ENCODE measurements around the gene CASK. TPM values are rescaled to one million over a fixed set of nuclear protein-coding genes. Genes with fewer than 3 reads are reported as not detected.

The CASK gene
- total RNA-seq, 2 experiments from 2014 or later: 39.9 to 44.6 TPM

DNA sequence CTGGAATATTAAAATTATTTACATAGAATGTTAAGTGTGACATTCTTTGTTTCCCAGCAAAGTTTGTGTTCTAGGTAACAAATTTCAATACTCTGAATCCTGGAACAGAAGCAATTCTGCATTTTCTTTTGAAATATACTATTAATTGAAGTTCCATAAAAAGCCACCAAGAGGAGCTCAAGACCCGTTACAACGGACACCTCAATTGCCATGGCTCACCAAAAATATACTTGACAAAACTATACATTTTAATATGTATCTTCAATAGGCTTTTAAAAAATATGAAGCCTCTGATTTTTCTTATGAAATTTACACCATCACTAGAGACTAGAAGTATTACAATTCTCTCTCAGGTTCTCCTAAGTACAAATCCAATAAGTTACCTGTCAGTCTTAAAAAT lies 364.8 kb downstream of the CASK start:
- H3K4me1 ChIP-seq (ENCODE audit: insufficient read depth, low read length): peaks cover 22% of the 10 kb centered on the region
- H3K27ac ChIP-seq (ENCODE audit: low read depth in 1 of 2, low read length in 2 of 2): no peak overlapping the region
- H3K4me3 ChIP-seq (ENCODE audit: low read length): no peak overlapping the region
- POLR2A ChIA-PET: interaction anchor here (0.6 to 0.7 kb wide), 2 partner anchors 13 to 163 kb away, joined by 3 read pairs; no protein-coding TSS in a partner anchor
- no peaks in the 10 kb centered on the region for H3K9me3 ChIP-seq (ENCODE audit: control insufficient read depth in 1 of 2, insufficient read depth in 1 of 2, low read length in 2 of 2)
- H3K9me3 Mint-ChIP-seq: no peaks in the 10 kb centered on the region
- no peaks in the 10 kb centered on the region for H3K27me3 Mint-ChIP-seq
- TF ChIP-seq, protein P1, sequence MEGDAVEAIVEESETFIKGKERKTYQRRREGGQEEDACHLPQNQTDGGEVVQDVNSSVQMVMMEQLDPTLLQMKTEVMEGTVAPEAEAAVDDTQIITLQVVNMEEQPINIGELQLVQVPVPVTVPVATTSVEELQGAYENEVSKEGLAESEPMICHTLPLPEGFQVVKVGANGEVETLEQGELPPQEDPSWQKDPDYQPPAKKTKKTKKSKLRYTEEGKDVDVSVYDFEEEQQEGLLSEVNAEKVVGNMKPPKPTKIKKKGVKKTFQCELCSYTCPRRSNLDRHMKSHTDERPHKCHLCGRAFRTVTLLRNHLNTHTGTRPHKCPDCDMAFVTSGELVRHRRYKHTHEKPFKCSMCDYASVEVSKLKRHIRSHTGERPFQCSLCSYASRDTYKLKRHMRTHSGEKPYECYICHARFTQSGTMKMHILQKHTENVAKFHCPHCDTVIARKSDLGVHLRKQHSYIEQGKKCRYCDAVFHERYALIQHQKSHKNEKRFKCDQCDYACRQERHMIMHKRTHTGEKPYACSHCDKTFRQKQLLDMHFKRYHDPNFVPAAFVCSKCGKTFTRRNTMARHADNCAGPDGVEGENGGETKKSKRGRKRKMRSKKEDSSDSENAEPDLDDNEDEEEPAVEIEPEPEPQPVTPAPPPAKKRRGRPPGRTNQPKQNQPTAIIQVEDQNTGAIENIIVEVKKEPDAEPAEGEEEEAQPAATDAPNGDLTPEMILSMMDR (IDR thresholded peaks at IDR 0.05): peak; percentile 36
- no peaks in the 10 kb centered on the region for H3K36me3 ChIP-seq (ENCODE audit: insufficient read depth, low read length)
- no peak overlapping the region for H3K4me3 Mint-ChIP-seq
- H3K27me3 ChIP-seq (ENCODE audit: control insufficient read depth in 1 of 2, insufficient read depth in 2 of 2, low read length in 2 of 2): no peaks in the 10 kb centered on the region
- H3K4me1 Mint-ChIP-seq (ENCODE audit: low read depth): peaks cover 41% of the 10 kb centered on the region
- no peak for ATAC-seq (ENCODE audit: poor library complexity)
- H3K27ac Mint-ChIP-seq: peak overlapping the region; percentile 83
- CTCF ChIA-PET: no interaction called here
- DNase-seq: peak in 4 of 14 experiments; percentile 7 to 45 (median 38)
- H3K36me3 Mint-ChIP-seq (ENCODE audit: low read depth): peaks cover 22% of the 10 kb centered on the region
- intact Hi-C loops (cut with DNase I, micrococcal nuclease): loop anchor here (5.0 to 10.0 kb wide), 3 partner anchors 176 to 1999 kb away; no protein-coding TSS in a partner anchor

DNA sequence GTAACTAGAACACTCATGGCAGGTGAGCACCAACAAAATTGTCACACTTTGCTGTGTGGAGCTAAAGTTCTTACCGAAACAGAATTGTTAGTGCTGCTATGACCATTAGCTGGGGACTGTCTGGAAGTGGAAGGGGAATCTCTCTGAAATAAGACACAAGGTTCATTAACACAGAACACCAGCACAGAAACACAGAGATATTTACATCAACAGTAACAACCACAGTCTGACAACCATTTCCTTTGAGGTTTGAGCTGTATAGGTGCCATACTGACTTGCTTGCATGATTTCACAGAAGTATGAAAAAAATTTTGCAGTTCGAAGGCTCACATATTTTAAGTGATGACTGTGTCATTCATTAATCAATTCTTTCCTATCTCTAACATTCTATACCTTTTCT lies 366.4 kb downstream of the CASK start:
- H3K36me3 ChIP-seq (ENCODE audit: insufficient read depth, low read length): peaks cover 10% of the 10 kb centered on the region
- H3K27me3 Mint-ChIP-seq: no peaks in the 10 kb centered on the region
- peak; percentile 61 for ATAC-seq (ENCODE audit: poor library complexity)
- ChIA-PET POLR2A (no interaction called here), CTCF (no interaction called here)
- H3K4me1 ChIP-seq (ENCODE audit: insufficient read depth, low read length): peaks cover 22% of the 10 kb centered on the region
- H3K4me3 Mint-ChIP-seq: peak overlapping the region; percentile 12
- no peaks in the 10 kb centered on the region for H3K9me3 Mint-ChIP-seq
- no peak overlapping the region for H3K4me3 ChIP-seq (ENCODE audit: low read length)
- TF ChIP-seq, protein P1 (IDR thresholded peaks at IDR 0.05): no peak
- H3K27ac Mint-ChIP-seq: peak overlapping the region; percentile 79
- no peaks in the 10 kb centered on the region for H3K27me3 ChIP-seq (ENCODE audit: control insufficient read depth in 1 of 2, insufficient read depth in 2 of 2, low read length in 2 of 2)
- intact Hi-C loops (cut with DNase I, micrococcal nuclease): loop anchor here (5.0 to 10.0 kb wide), 3 partner anchors 178 to 2000 kb away; no protein-coding TSS in a partner anchor
- peaks cover 33% of the 10 kb centered on the region for H3K36me3 Mint-ChIP-seq (ENCODE audit: low read depth)
- H3K27ac ChIP-seq (ENCODE audit: low read depth in 1 of 2, low read length in 2 of 2): no peak overlapping the region
- peaks cover 41% of the 10 kb centered on the region for H3K4me1 Mint-ChIP-seq (ENCODE audit: low read depth)
- DNase-seq: peak in 3 of 14 experiments; percentile 48 to 67 (median 54)
- H3K9me3 ChIP-seq (ENCODE audit: control insufficient read depth in 1 of 2, insufficient read depth in 1 of 2, low read length in 2 of 2): no peaks in the 10 kb centered on the region

DNA sequence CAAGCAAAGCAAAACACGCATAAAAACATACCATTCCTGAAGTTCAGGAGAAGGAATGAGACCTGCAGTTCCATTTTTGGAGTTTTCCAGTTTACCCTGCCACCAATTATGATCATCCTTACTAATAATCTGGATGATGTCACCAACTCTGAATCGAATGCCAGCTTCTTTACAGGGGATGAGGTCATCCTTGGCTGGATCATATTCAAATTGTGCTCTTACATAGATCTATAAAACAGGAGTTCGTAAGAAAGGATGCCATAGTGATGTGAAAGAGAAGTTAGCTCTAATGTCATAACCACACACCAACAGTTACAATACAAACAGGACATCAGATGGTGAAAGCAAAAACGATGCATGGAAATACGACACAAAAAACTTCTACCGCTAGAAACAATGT lies 369.7 kb downstream of the CASK start:
- ATAC-seq (ENCODE audit: poor library complexity) (no peak), DNase-seq (no peak)
- H3K9me3 Mint-ChIP-seq: no peaks in the 10 kb centered on the region
- H3K27me3 Mint-ChIP-seq: no peaks in the 10 kb centered on the region
- H3K27me3 ChIP-seq (ENCODE audit: control insufficient read depth in 1 of 2, insufficient read depth in 2 of 2, low read length in 2 of 2): no peaks in the 10 kb centered on the region
- no peak overlapping the region for H3K4me3 Mint-ChIP-seq
- ChIA-PET POLR2A (no interaction called here), CTCF (no interaction called here)
- H3K36me3 ChIP-seq (ENCODE audit: insufficient read depth, low read length): peaks cover 14% of the 10 kb centered on the region
- H3K4me3 ChIP-seq (ENCODE audit: low read length): no peak overlapping the region
- H3K9me3 ChIP-seq (ENCODE audit: control insufficient read depth in 1 of 2, insufficient read depth in 1 of 2, low read length in 2 of 2): no peaks in the 10 kb centered on the region
- peaks cover 6% of the 10 kb centered on the region for H3K4me1 ChIP-seq (ENCODE audit: insufficient read depth, low read length)
- no peak overlapping the region for H3K27ac Mint-ChIP-seq
- TF ChIP-seq, protein P1 (IDR thresholded peaks at IDR 0.05): no peak
- intact Hi-C loops (cut with DNase I, micrococcal nuclease): loop anchor here (5.0 to 10.0 kb wide), 3 partner anchors 181 to 2001 kb away; no protein-coding TSS in a partner anchor
- no peak overlapping the region for H3K27ac ChIP-seq (ENCODE audit: low read depth in 1 of 2, low read length in 2 of 2)
- peaks cover 31% of the 10 kb centered on the region for H3K36me3 Mint-ChIP-seq (ENCODE audit: low read depth)
- peaks cover 18% of the 10 kb centered on the region for H3K4me1 Mint-ChIP-seq (ENCODE audit: low read depth)
